Coronary artery (tissue), 2 donors: ENCODE results near the gene EBPL.

Source experiments
- DNase-seq: peaks from one replicate; pipeline ENCODE4 v3.0.0-alpha.2; 2017; ENCODE audit warnings: low spot score
- H3K27ac ChIP-seq, 2 donors: fragments of 200-600 bp; sonication (generic); one replicate each; pipeline ENCODE4 v1.5.1; 2016 to 2019
- H3K4me3 ChIP-seq: fragments of 200-600 bp; sonication (generic); 2 replicates; pipeline ENCODE4 v1.5.1; 2016; ENCODE audit warnings: mild to moderate bottlenecking, moderate library complexity
- TF ChIP-seq, protein P1 (sequence below): fragments of 200-600 bp; sonication (generic); IDR thresholded peaks from one replicate; pipeline ENCODE4 v1.5.1; 2019; ENCODE audit warnings: antibody characterized with exemption

The EBPL gene

DNA sequence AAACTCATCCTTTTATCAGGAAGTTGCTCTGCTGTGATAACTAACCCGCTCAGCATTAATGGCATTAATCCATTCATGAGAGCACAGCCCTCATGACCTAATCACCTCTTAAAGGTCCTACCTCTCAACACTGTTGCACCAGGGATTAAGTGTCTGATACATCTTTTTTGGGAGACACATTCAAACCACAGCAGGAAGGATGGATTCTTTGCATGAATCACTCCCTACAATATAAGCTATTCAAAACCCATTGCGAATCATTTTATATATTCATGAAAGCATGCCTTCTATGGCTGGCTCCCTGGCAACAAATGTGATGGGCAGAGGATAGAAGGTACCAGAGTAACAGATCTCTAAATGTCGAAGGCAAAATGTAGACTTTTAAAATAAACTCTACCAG lies 35.4 kb downstream of the EBPL start:
- DNase-seq, result no peak
- Histone ChIP-seq H3K27ac (no peak overlapping the region), H3K4me3 (no peak overlapping the region)
- TF ChIP-seq, protein P1, sequence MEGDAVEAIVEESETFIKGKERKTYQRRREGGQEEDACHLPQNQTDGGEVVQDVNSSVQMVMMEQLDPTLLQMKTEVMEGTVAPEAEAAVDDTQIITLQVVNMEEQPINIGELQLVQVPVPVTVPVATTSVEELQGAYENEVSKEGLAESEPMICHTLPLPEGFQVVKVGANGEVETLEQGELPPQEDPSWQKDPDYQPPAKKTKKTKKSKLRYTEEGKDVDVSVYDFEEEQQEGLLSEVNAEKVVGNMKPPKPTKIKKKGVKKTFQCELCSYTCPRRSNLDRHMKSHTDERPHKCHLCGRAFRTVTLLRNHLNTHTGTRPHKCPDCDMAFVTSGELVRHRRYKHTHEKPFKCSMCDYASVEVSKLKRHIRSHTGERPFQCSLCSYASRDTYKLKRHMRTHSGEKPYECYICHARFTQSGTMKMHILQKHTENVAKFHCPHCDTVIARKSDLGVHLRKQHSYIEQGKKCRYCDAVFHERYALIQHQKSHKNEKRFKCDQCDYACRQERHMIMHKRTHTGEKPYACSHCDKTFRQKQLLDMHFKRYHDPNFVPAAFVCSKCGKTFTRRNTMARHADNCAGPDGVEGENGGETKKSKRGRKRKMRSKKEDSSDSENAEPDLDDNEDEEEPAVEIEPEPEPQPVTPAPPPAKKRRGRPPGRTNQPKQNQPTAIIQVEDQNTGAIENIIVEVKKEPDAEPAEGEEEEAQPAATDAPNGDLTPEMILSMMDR, result no peak

DNA sequence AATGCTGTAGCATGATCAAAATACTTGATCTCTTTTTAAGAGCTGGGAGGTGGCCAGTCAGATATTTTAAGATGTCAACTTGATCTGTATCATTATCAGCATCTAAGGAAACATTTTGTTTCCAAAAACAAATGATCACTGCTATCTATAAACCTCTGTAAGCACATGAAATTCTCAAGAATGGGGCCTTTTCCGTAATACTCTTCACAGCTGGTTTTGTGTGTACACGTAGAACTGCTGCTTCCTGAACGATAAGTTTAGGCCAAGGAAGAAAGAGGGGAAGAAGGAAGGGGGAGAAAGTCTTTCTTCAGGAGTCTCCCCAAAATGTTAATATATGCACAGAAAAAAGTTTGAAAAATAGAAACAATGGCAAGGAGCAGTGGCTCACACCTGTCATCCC lies 37.3 kb downstream of the EBPL start:
- TF ChIP-seq, protein P1, result no peak
- H3K27ac ChIP-seq, result no peak overlapping the region
- no peak for DNase-seq
- H3K4me3 ChIP-seq, result no peak overlapping the region

DNA sequence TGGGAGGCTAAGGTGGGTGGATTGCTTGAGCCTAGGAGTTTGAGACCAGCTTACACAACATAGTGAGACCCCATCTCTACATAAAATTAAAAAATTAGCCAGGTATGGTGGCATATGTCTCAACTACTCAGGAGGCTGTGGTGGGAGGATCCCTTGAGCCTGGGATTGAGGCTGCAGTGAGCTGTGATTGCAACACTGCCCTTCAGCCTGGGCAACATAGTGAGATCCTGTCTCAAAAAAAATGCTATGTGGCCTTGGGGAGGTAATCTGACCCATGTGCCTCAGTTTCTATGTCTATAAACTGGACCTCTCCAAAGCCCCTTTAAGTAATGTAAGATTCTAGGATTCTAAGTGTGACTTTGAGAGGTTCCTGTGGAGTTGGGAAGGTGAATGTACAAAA lies 37.8 kb downstream of the EBPL start:
- Histone ChIP-seq H3K27ac (no peak overlapping the region), H3K4me3 (no peak overlapping the region)
- TF ChIP-seq, protein P1, result no peak
- no peak for DNase-seq

DNA sequence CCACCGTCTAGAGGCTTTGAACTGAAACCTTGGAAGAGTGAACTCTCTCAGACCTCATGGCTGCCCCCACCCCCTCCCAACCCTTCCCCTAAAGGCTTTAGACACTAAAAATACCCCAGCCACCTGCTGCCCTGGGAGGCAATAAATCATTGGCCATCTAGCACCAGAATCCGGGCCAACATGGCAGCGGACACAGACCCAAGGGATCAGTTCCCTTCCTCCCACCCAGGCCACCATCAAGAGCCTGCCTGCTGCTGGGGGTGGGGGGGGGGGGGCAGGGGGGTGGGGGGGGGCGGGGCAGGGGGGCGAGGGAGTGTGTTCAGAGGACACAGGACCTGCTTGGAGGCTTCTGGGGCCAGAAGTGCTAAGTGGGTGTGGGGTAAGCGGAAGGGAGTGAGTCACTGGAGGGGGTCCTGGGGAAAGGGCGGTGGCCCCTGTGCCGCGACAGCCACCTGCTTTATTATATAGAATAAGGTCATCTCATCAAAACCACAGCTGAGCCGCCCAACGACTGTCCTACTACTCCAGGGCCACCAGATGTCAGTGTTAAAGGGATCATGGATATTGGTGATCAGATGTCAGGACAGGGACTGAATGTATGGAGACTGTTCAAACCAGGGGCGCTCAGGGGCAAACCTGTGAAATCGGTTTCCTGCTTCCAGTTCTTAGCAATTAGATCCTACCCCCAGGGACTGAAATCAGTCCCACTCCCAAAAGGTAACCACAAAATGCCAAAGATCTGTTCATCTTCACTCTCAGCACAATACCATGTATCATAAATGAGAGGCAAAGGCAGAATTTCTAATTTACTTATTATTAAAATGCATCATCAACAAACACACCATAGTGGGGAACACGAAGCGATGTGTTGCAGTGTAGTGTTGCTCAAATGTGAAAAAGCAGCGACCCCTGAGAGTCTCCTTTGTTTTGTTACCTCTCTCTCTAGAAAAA lies 38.7 kb downstream of the EBPL start:
- TF ChIP-seq, protein P1, result no peak
- DNase-seq, result no peak
- Histone ChIP-seq H3K4me3 (no peak overlapping the region), H3K27ac (no peak overlapping the region)

GRCh38 chr13:49651570-49652354 lies 39.5 kb downstream of the EBPL start:
- Histone ChIP-seq H3K27ac (no peak overlapping the region), H3K4me3 (no peak overlapping the region)
- DNase-seq, result no peak
- TF ChIP-seq, protein P1, result no peak

- Histone ChIP-seq H3K27ac (no peak overlapping the region), H3K4me3 (no peak overlapping the region)
- TF ChIP-seq, protein P1, result no peak
- no peak for DNase-seq
Measured at GRCh38 chr13:49649963-49650312, 41.3 kb downstream of the EBPL start.
